ENCODE data around the gene LPO. TPM values are rescaled to one million over a fixed set of nuclear protein-coding genes. Genes with fewer than 3 reads are reported as not detected.
A peak's percentile ranks its signal among the peaks of the same experiment; 100 is the strongest.

Gene LPO
- total and polyA plus RNA-seq, 2 experiments from 2014 or later, result not detected

GRCh38 chr17:58219007-58219788, 19.2 kb upstream of the LPO start, which contains the start of gene MKS1:
Gene MKS1 (minus strand): TSS chr17:58219255. CDS start chr17:58219230, 25 bp downstream.
- DNase-seq (ENCODE audit: low read depth in 1 of 2, low spot score in 1 of 2), result peak; percentile 94 to 97
- Histone ChIP-seq H3K27ac (peak within 1 kb of the TSS; percentile 56), H3K9me3 (ENCODE audit: low read depth) (no peaks in the 10 kb centered on the region), H3K4me3 (peak within 1 kb of the TSS; percentile 97), H3K27me3 (peaks cover 19% of the 10 kb centered on the region), H3K4me1 (ENCODE audit: low read depth) (no peaks in the 10 kb centered on the region), H3K36me3 (peaks cover 12% of the 10 kb centered on the region)
- TF ChIP-seq CTCF (IDR thresholded peaks at IDR 0.05; ENCODE audit: low read depth, low read length), result peak; percentile 58

DNA sequence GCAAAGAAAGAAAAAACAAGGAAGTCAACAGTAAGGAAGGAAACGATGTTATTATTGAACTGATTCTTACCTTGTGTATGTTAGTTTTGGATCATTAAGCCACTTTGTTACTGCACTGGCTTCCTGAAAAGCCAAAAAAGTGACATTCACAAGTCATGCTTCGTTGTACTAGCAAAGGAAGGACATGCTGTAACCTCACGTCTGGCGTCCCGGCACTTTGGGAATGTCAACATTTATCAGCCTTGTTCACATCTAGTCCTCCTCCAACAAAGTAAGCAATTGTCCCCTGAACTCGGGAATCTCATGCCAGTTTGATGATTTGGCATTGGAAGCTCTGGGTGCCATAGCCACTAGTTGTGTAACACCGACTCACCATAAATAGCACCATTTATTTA, 18.6 kb upstream of the LPO start:
- TF ChIP-seq CTCF (IDR thresholded peaks at IDR 0.05; ENCODE audit: low read depth, low read length), result no peak
- no peaks in the 10 kb centered on the region for H3K9me3 ChIP-seq (ENCODE audit: low read depth)
- peaks cover 12% of the 10 kb centered on the region for H3K36me3 ChIP-seq
- no peaks in the 10 kb centered on the region for H3K4me1 ChIP-seq (ENCODE audit: low read depth)
- peaks cover 19% of the 10 kb centered on the region for H3K27me3 ChIP-seq
- DNase-seq (ENCODE audit: low read depth in 1 of 2, low spot score in 1 of 2), result no peak
- no peak overlapping the region for H3K4me3 ChIP-seq
- H3K27ac ChIP-seq, result no peak overlapping the region

DNA sequence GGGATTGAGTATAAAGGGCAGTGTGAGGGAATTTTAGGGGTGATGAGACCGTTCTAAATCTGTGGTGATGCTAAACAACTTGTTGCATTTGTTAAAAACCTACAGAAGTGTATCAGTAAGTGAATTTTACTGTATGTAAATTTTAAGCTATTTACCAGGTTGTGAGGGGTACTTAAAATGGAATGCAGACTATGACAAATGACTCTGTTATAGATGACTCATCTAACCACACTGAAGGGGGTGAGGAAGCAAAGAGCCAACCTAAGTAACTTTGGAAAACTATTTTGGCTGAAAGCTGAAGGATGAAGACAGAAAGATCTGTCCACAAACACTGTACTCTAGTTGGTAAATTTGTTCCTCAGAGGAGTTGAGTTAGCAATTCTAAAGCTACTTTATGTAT, 14.1 kb upstream of the LPO start:
- DNase-seq (ENCODE audit: low read depth in 1 of 2, low spot score in 1 of 2), result peak in 1 of 2 donors; percentile 55
- no peak for TF ChIP-seq CTCF (IDR thresholded peaks at IDR 0.05; ENCODE audit: low read depth, low read length)
- H3K9me3 ChIP-seq (ENCODE audit: low read depth), result no peaks in the 10 kb centered on the region
- no peak overlapping the region for H3K27ac ChIP-seq
- H3K36me3 ChIP-seq, result no peaks in the 10 kb centered on the region
- H3K4me3 ChIP-seq, result no peak overlapping the region
- no peaks in the 10 kb centered on the region for H3K4me1 ChIP-seq (ENCODE audit: low read depth)
- H3K27me3 ChIP-seq, result peaks cover 28% of the 10 kb centered on the region

- peaks cover 22% of the 10 kb centered on the region for H3K27me3 ChIP-seq
- no peaks in the 10 kb centered on the region for H3K9me3 ChIP-seq (ENCODE audit: low read depth)
- H3K4me3 ChIP-seq, result no peak overlapping the region
- no peak for TF ChIP-seq CTCF (IDR thresholded peaks at IDR 0.05; ENCODE audit: low read depth, low read length)
- H3K4me1 ChIP-seq (ENCODE audit: low read depth), result no peaks in the 10 kb centered on the region
- no peak overlapping the region for H3K27ac ChIP-seq
- no peak for DNase-seq (ENCODE audit: low read depth in 1 of 2, low spot score in 1 of 2)
- H3K36me3 ChIP-seq, result no peaks in the 10 kb centered on the region
These were observed 10.7 kb upstream of the LPO start for GRCh38 chr17:58227733-58228132.

GRCh38 chr17:58228679-58229078, 9.7 kb upstream of the LPO start:
- H3K27ac ChIP-seq, result no peak overlapping the region
- H3K9me3 ChIP-seq (ENCODE audit: low read depth), result no peaks in the 10 kb centered on the region
- H3K36me3 ChIP-seq, result no peaks in the 10 kb centered on the region
- no peak for DNase-seq (ENCODE audit: low read depth in 1 of 2, low spot score in 1 of 2)
- no peak for TF ChIP-seq CTCF (IDR thresholded peaks at IDR 0.05; ENCODE audit: low read depth, low read length)
- H3K27me3 ChIP-seq, result peaks cover 15% of the 10 kb centered on the region
- H3K4me3 ChIP-seq, result no peak overlapping the region
- H3K4me1 ChIP-seq (ENCODE audit: low read depth), result no peaks in the 10 kb centered on the region

Measured in cardiac muscle cell (in vitro differentiated cells and primary cell).